Left ventricle myocardium inferior (tissue), 1 donor: ENCODE data around the gene RUVBL1. TPM values are rescaled to one million over a fixed set of nuclear protein-coding genes. Genes with fewer than 3 reads are reported as not detected.

Experiments used
- DNase-seq: peaks from one replicate; pipeline ENCODE4 v3.0.0-alpha.2; 2020
- H3K27ac ChIP-seq: fragments of 200-600 bp; replicated peaks from 2 replicates; pipeline ENCODE4 v1.8.0; 2021
- H3K27me3 ChIP-seq: fragments of 200-600 bp; 2 replicates; pipeline ENCODE4 v1.8.0; 2021; ENCODE audit warnings: low read depth
- H3K36me3 ChIP-seq: fragments of 200-600 bp; 2 replicates; pipeline ENCODE4 v1.8.0; 2021
- H3K4me1 ChIP-seq: fragments of 200-600 bp; 2 replicates; pipeline ENCODE4 v1.8.0; 2021
- H3K4me3 ChIP-seq: fragments of 200-600 bp; 2 replicates; pipeline ENCODE4 v1.8.0; 2021; ENCODE audit warnings: mild to moderate bottlenecking, moderate library complexity
- H3K9me3 ChIP-seq: fragments of 200-600 bp; replicated peaks from 2 replicates; pipeline ENCODE4 v1.8.0; 2021
- intact Hi-C: fragments of 100-400 bp; cut with micrococcal nuclease; formaldehyde crosslinking; loops from one replicate; pipeline ENCODE4 v1.11.0; 2022
- total RNA-seq: library from RNA; stranded (reverse); fragmentation: NEBNext Ultra II Directional; extraction: Animal tissue kit (Norgen Biotek cat#: 25700); gene quantifications from one replicate; pipeline ENCODE4 v1.2.1, GENCODE V29; 2021
- TF ChIP-seq, protein P1 (sequence below): fragments of 200-600 bp; IDR thresholded peaks from 2 replicates; pipeline ENCODE4 v1.8.0; 2021; ENCODE audit warnings: antibody characterized with exemption, mild to moderate bottlenecking, borderline replicate concordance
- donor health status: DM: no; HTN: yes; CAD: no; lungs with severe emphysema.

RUVBL1 gene
- total RNA-seq, 1 donor from 2014 or later: 25.3 TPM

- TF ChIP-seq, protein P1, sequence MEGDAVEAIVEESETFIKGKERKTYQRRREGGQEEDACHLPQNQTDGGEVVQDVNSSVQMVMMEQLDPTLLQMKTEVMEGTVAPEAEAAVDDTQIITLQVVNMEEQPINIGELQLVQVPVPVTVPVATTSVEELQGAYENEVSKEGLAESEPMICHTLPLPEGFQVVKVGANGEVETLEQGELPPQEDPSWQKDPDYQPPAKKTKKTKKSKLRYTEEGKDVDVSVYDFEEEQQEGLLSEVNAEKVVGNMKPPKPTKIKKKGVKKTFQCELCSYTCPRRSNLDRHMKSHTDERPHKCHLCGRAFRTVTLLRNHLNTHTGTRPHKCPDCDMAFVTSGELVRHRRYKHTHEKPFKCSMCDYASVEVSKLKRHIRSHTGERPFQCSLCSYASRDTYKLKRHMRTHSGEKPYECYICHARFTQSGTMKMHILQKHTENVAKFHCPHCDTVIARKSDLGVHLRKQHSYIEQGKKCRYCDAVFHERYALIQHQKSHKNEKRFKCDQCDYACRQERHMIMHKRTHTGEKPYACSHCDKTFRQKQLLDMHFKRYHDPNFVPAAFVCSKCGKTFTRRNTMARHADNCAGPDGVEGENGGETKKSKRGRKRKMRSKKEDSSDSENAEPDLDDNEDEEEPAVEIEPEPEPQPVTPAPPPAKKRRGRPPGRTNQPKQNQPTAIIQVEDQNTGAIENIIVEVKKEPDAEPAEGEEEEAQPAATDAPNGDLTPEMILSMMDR: no peak
- no peaks in the 10 kb centered on the region for H3K9me3 ChIP-seq
- peak; percentile 95 for DNase-seq
- H3K4me3 ChIP-seq: peak within 1 kb of the TSS; percentile 97
- peaks cover 25% of the 10 kb centered on the region for H3K36me3 ChIP-seq
- peak within 1 kb of the TSS; percentile 96 for H3K27ac ChIP-seq
- peaks cover 47% of the 10 kb centered on the region for H3K4me1 ChIP-seq
- intact Hi-C loops: no loop called here
- no peaks in the 10 kb centered on the region for H3K27me3 ChIP-seq
Observed at GRCh38 chr3:128051837-128052594, 71.6 kb downstream of the RUVBL1 start, which contains the start of gene SEC61A1. Gene SEC61A1 (plus strand): TSS chr3:128052437. CDS start chr3:128052553, 116 bp downstream.

DNA sequence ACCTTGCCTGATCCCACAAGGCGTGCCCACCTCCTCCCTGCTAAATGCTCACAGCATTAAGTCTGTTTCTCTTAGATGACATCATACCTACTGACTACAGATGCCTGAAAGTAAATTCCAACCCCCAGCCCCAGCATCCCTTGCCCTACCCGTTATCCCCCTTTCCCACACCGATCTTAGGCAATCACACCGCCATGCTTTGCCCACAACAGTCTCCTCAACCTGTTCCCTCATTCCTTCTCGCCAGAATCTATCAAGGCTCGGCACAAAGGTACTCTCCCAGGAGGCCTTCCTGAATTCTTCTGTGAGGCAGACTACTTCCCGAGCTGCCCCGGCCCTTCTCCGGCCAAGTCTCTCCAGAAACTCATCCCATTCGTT is 72.2 kb downstream of the RUVBL1 start:
- TF ChIP-seq, protein P1: no peak
- H3K27me3 ChIP-seq: no peaks in the 10 kb centered on the region
- intact Hi-C loops: no loop called here
- no peak for DNase-seq
- peak overlapping the region; percentile 97 for H3K4me3 ChIP-seq
- peak overlapping the region; percentile 96 for H3K27ac ChIP-seq
- H3K36me3 ChIP-seq: peaks cover 19% of the 10 kb centered on the region
- no peaks in the 10 kb centered on the region for H3K9me3 ChIP-seq
- H3K4me1 ChIP-seq: peaks cover 47% of the 10 kb centered on the region

GRCh38 chr3:128050597-128050996 is 73.0 kb downstream of the RUVBL1 start:
- TF ChIP-seq, protein P1: no peak
- DNase-seq: no peak
- Histone ChIP-seq H3K9me3 (no peaks in the 10 kb centered on the region), H3K4me3 (no peak overlapping the region), H3K27ac (no peak overlapping the region), H3K27me3 (no peaks in the 10 kb centered on the region), H3K36me3 (peaks cover 10% of the 10 kb centered on the region), H3K4me1 (peaks cover 45% of the 10 kb centered on the region)
- intact Hi-C loops: no loop called here

DNA sequence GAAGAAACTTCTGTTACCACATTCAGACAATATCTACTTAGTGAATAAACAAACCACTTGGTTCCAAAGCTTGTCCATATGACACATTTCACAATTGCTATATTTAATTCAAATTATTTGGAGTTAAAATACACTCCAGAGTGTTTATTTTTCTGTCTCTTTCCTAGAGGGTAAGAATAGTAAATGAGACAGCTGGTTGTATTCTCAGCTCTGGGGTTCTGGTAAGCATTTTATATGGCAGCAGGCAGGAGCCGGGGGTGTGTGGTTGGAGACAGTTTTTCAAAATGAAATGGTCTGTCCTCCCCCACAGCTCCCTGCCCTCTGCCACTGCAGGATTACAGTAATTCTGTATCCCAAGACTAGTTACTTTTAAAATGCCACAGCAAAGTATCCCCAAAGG is 82.3 kb downstream of the RUVBL1 start:
- Histone ChIP-seq H3K36me3 (no peaks in the 10 kb centered on the region), H3K4me1 (no peaks in the 10 kb centered on the region), H3K27me3 (no peaks in the 10 kb centered on the region), H3K4me3 (no peak overlapping the region), H3K27ac (no peak overlapping the region), H3K9me3 (no peaks in the 10 kb centered on the region)
- TF ChIP-seq, protein P1: no peak
- DNase-seq: no peak
- intact Hi-C loops: no loop called here

GRCh38 chr3:128040660-128041059 is 83.0 kb downstream of the RUVBL1 start:
- H3K9me3 ChIP-seq: no peaks in the 10 kb centered on the region
- H3K27ac ChIP-seq: no peak overlapping the region
- H3K36me3 ChIP-seq: no peaks in the 10 kb centered on the region
- H3K27me3 ChIP-seq: no peaks in the 10 kb centered on the region
- no peak overlapping the region for H3K4me3 ChIP-seq
- intact Hi-C loops: no loop called here
- TF ChIP-seq, protein P1: no peak
- DNase-seq: no peak
- H3K4me1 ChIP-seq: no peaks in the 10 kb centered on the region
